PC-3 (cell line): ENCODE results near the gene CNTNAP2. TPM values are rescaled to one million over a fixed set of nuclear protein-coding genes. Genes with fewer than 3 reads are reported as not detected.
A peak's percentile ranks its signal among the peaks of the same experiment; 100 is the strongest.

ENCODE experiments used
- ATAC-seq: fragments of 200-7000 bp; cut with Tn5 transposase; 2 replicates; pipeline ENCODE4 v1.9.1; 2020; ENCODE audit warnings: mild to moderate bottlenecking, moderate library complexity
- BruUV-seq: library from RNA; stranded (reverse); fragments of 400-500 nt; replicated peaks from 2 replicates; lab custom pipeline; 2021; lab: Mats Ljungman, UMichigan
- CTCF ChIA-PET: fragments of 300-600 bp; sonication (Branson Sonifier 250); formaldehyde crosslinking; loops from one replicate; lab custom pipeline; 2022; ENCODE audit warnings: antibody characterized with exemption; lab: Charles Lee
- POLR2A ChIA-PET: fragments of 300-600 bp; sonication (Branson Sonifier 250); formaldehyde crosslinking; loops from one replicate; lab custom pipeline; 2022; ENCODE audit warnings: antibody characterized with exemption; ENCODE audit not compliant: unreplicated experiment; lab: Charles Lee
- DNase-seq: peaks from one replicate; pipeline ENCODE4 v3.0.0-alpha.2; 2015
- H2AFZ ChIP-seq: fragments of 300-600 bp; sonication (generic); 2 replicates; pipeline ENCODE4 v1.6.0; 2016; ENCODE audit warnings: antibody characterized with exemption, low read length
- H3F3A ChIP-seq: fragments of 300-600 bp; sonication (generic); one replicate; pipeline ENCODE4 v1.6.0; 2017; ENCODE audit warnings: antibody characterized with exemption, low read length, control low read depth, mild to moderate bottlenecking; ENCODE audit not compliant: unreplicated experiment
- H3K27ac ChIP-seq: fragments of 300-600 bp; sonication (generic); 2 replicates; pipeline ENCODE4 v1.5.1; 2016; ENCODE audit warnings: mild to moderate bottlenecking, low read length
- H3K27me3 ChIP-seq: fragments of 300-600 bp; sonication (generic); 2 replicates; pipeline ENCODE4 v1.6.1; 2016; ENCODE audit warnings: low read length, mixed read lengths
- H3K36me3 ChIP-seq: fragments of 300-600 bp; sonication (generic); 2 replicates; pipeline ENCODE4 v1.6.1; 2016; ENCODE audit warnings: low read depth, mixed run types, low read length, mixed read lengths
- H3K4me1 ChIP-seq: fragments of 300-600 bp; sonication (generic); 2 replicates; pipeline ENCODE4 v1.5.1; 2016; ENCODE audit warnings: low read length; ENCODE audit not compliant: insufficient read depth
- H3K4me2 ChIP-seq: fragments of 300-600 bp; sonication (generic); 2 replicates; pipeline ENCODE4 v1.6.0; 2016; ENCODE audit warnings: low read length
- H3K4me3 ChIP-seq: fragments of 300-600 bp; sonication (generic); 2 replicates; pipeline ENCODE4 v1.5.1; 2016; ENCODE audit warnings: mild to moderate bottlenecking, low read length, mixed read lengths
- H3K79me2 ChIP-seq: fragments of 300-600 bp; sonication (generic); 2 replicates; pipeline ENCODE4 v1.6.1; 2017; ENCODE audit warnings: low read length, mixed read lengths
- H3K9ac ChIP-seq: fragments of 300-600 bp; sonication (generic); 2 replicates; pipeline ENCODE4 v1.6.0; 2016; ENCODE audit warnings: mild to moderate bottlenecking, low read length
- H3K9me2 ChIP-seq: fragments of 300-600 bp; sonication (generic); replicated peaks from 2 replicates; pipeline ENCODE4 v1.6.1; 2016; ENCODE audit warnings: mixed run types, low read length, mixed read lengths
- H3K9me3 ChIP-seq: fragments of 300-600 bp; sonication (generic); 2 replicates; pipeline ENCODE4 v1.6.1; 2016; ENCODE audit warnings: low read length, mixed read lengths
- H4K20me1 ChIP-seq: fragments of 300-600 bp; sonication (generic); 2 replicates; pipeline ENCODE4 v1.6.1; 2016; ENCODE audit warnings: low read length, mixed read lengths
- CTCF ChIP-seq: fragments of 300-600 bp; sonication (generic); conservative IDR thresholded peaks from 2 replicates; pipeline ENCODE4 v1.5.1; 2017; ENCODE audit warnings: antibody characterized with exemption, low read depth, mild to moderate bottlenecking, low read length
- EZH2 ChIP-seq: fragments of 300-600 bp; sonication (generic); IDR thresholded peaks from one replicate; pipeline ENCODE4 v1.6.1; 2017; ENCODE audit warnings: antibody characterized with exemption, mild to moderate bottlenecking, low read length; ENCODE audit not compliant: unreplicated experiment
- EZH2phosphoT487 ChIP-seq: fragments of 300-600 bp; sonication (generic); IDR thresholded peaks from 2 replicates; pipeline ENCODE4 v1.6.1; 2018; ENCODE audit warnings: mild to moderate bottlenecking, antibody characterized with exemption, low read length, borderline replicate concordance
- intact Hi-C: fragments of 100-400 bp; cut with micrococcal nuclease; formaldehyde crosslinking; loops from 2 replicates; pipeline ENCODE4 v1.9.0; 2023
- total RNA-seq: library from RNA; depleted of rRNA; stranded (reverse); fragments of >200 nt; gene quantifications from 2 replicates; pipeline ENCODE4 v1.2.3, GENCODE V29; 2014

The CNTNAP2 gene
- total RNA-seq, 1 experiment from 2014 or later, result 1.5 TPM

- CTCF ChIA-PET, result no interaction called here
- DNase-seq (no peak), ATAC-seq (no peak)
- H3K4me1 ChIP-seq, result no peaks in the 10 kb centered on the region
- H3K79me2 ChIP-seq, result no peaks in the 10 kb centered on the region
- H3F3A ChIP-seq, result no peaks in the 10 kb centered on the region
- H3K9ac ChIP-seq, result no peak overlapping the region
- TF ChIP-seq CTCF, result no peak
- no peak for TF ChIP-seq EZH2phosphoT487
- no peak for TF ChIP-seq EZH2
- H4K20me1 ChIP-seq, result no peaks in the 10 kb centered on the region
- POLR2A ChIA-PET, result no interaction called here
- H2AFZ ChIP-seq, result no peak overlapping the region
- no peak overlapping the region for H3K27ac ChIP-seq
- BruUV-seq, result no TSS peak
- H3K4me3 ChIP-seq, result no peak overlapping the region
- H3K27me3 ChIP-seq, result no peaks in the 10 kb centered on the region
- intact Hi-C loops, result no loop called here
- H3K36me3 ChIP-seq, result no peaks in the 10 kb centered on the region
- no peak overlapping the region for H3K4me2 ChIP-seq
- no peaks in the 10 kb centered on the region for H3K9me3 ChIP-seq
- H3K9me2 ChIP-seq, result no peaks in the 10 kb centered on the region
These were observed 1745.3 kb downstream of the CNTNAP2 start for GRCh38 chr7:147861945-147862344.

- Histone ChIP-seq H3K4me3 (no peak overlapping the region), H3K27ac (no peak overlapping the region), H4K20me1 (no peaks in the 10 kb centered on the region), H3K36me3 (no peaks in the 10 kb centered on the region), H3K9ac (no peak overlapping the region), H3K27me3 (no peaks in the 10 kb centered on the region), H3K9me2 (no peaks in the 10 kb centered on the region), H3K79me2 (no peaks in the 10 kb centered on the region), H3F3A (no peaks in the 10 kb centered on the region), H3K4me2 (no peak overlapping the region), H3K9me3 (no peaks in the 10 kb centered on the region), H3K4me1 (no peaks in the 10 kb centered on the region), H2AFZ (no peak overlapping the region)
- ChIA-PET POLR2A (no interaction called here), CTCF (no interaction called here)
- DNase-seq (no peak), ATAC-seq (no peak)
- intact Hi-C loops, result no loop called here
- no peak for TF ChIP-seq EZH2phosphoT487
- no peak for TF ChIP-seq CTCF
- no peak for TF ChIP-seq EZH2
- BruUV-seq, result no TSS peak
These were observed 1752.9 kb downstream of the CNTNAP2 start for GRCh38 chr7:147869456-147869855.

GRCh38 chr7:147878912-147879661, 1762.5 kb downstream of the CNTNAP2 start:
- H3F3A ChIP-seq, result no peaks in the 10 kb centered on the region
- TF ChIP-seq EZH2, result no peak
- no peak for ATAC-seq
- no peaks in the 10 kb centered on the region for H3K9me2 ChIP-seq
- ChIA-PET CTCF (no interaction called here), POLR2A (interaction anchor here (0.7 kb wide), 1 partner anchor 36 kb away, joined by 4 read pairs; no protein-coding TSS in a partner anchor)
- peak; percentile 19 for DNase-seq
- H2AFZ ChIP-seq, result no peak overlapping the region
- H3K4me1 ChIP-seq, result no peaks in the 10 kb centered on the region
- BruUV-seq, result no TSS peak
- no peak overlapping the region for H3K4me3 ChIP-seq
- H3K79me2 ChIP-seq, result no peaks in the 10 kb centered on the region
- no peak overlapping the region for H3K4me2 ChIP-seq
- no peaks in the 10 kb centered on the region for H3K27me3 ChIP-seq
- no peaks in the 10 kb centered on the region for H4K20me1 ChIP-seq
- H3K9me3 ChIP-seq, result no peaks in the 10 kb centered on the region
- no peak overlapping the region for H3K9ac ChIP-seq
- intact Hi-C loops, result no loop called here
- no peaks in the 10 kb centered on the region for H3K36me3 ChIP-seq
- no peak overlapping the region for H3K27ac ChIP-seq
